Endothelial cell of umbilical vein (primary cell): Measurements from ENCODE around the gene FOLR1. TPM values are rescaled to one million over a fixed set of nuclear protein-coding genes. Genes with fewer than 3 reads are reported as not detected.

Source experiments
- BruUV-seq: library from RNA; stranded (reverse); fragments of 400-500 nt; replicated peaks from 2 replicates; lab custom pipeline; 2021; lab: Mats Ljungman, UMichigan
- CTCF ChIA-PET: fragments of 300-600, 350-600 bp; sonication (Branson Sonifier 250); formaldehyde crosslinking; loops from one replicate; lab custom pipeline; 2021; ENCODE audit warnings: antibody characterized with exemption, inconsistent platforms; lab: Charles Lee
- POLR2A ChIA-PET: fragments of 300-600, 350-600 bp; sonication (Branson Sonifier 250); formaldehyde crosslinking; loops from one replicate; lab custom pipeline; 2021; ENCODE audit warnings: antibody characterized with exemption, inconsistent platforms; lab: Charles Lee
- DNase-seq: peaks from one replicate; pipeline ENCODE4 v3.0.0-alpha.2; 2011; ENCODE audit warnings: low read depth, low spot score
- FAIRE-seq: peaks from 2 replicates; lab custom pipeline; 2011; peaks lifted over from hg19 to GRCh38; lab: Jason Lieb, UNC
- H2AFZ ChIP-seq: 2 replicates; pipeline ENCODE4 v1.6.0; 2012; ENCODE audit warnings: low read depth, low read length, control low read depth, inconsistent platforms
- H3K27ac ChIP-seq: 2 replicates; pipeline ENCODE4 v1.5.1; 2011; ENCODE audit warnings: low read depth, mild to moderate bottlenecking, control low read depth, low read length, moderate library complexity; ENCODE audit not compliant: insufficient read depth
- H3K27me3 ChIP-seq, 2 experiments: 2 replicates each; pipeline versions ENCODE4 v1.6.0 to v1.6.1; 2011; ENCODE audit warnings: low read length in 2 of 2, mixed read lengths in 1 of 2; ENCODE audit not compliant: control insufficient read depth in 2 of 2, insufficient read depth in 2 of 2
- H3K36me3 ChIP-seq, 2 experiments: 2 replicates in 1 of 2; 3 replicates in 1 of 2; pipeline ENCODE4 v1.5.1; 2011; ENCODE audit warnings: low read length in 2 of 2, mild to moderate bottlenecking in 1 of 2, moderate library complexity in 1 of 2; ENCODE audit not compliant: control insufficient read depth in 2 of 2, insufficient read depth in 2 of 2; ENCODE audit errors: extremely low read depth in 1 of 2
- H3K4me1 ChIP-seq: 3 replicates; pipeline ENCODE4 v1.5.1; 2011; ENCODE audit warnings: mild to moderate bottlenecking, low read length; ENCODE audit not compliant: control insufficient read depth, insufficient read depth; ENCODE audit errors: extremely low read depth
- H3K4me2 ChIP-seq: 2 replicates; pipeline ENCODE4 v1.6.1; 2011; ENCODE audit warnings: low read length, control low read depth, mixed read lengths; ENCODE audit not compliant: insufficient read depth
- H3K4me3 ChIP-seq, 3 experiments: fragments of 200-600 bp in 1 of 3; sonication (generic), shearing (Covaris generic) in 1 of 3; replicated peaks in 1 of 3; 2 replicates each; pipeline ENCODE4 v1.5.1; 2011 to 2016; ENCODE audit warnings: control low read depth in 3 of 3, low read length in 3 of 3, mild to moderate bottlenecking in 2 of 3, inconsistent platforms in 1 of 3, low read depth in 1 of 3, moderate library complexity in 1 of 3; ENCODE audit not compliant: insufficient read depth in 1 of 3
- H3K79me2 ChIP-seq: 2 replicates; pipeline ENCODE4 v1.6.0; 2012; ENCODE audit warnings: low read length, inconsistent platforms; ENCODE audit not compliant: control insufficient read depth, insufficient read depth
- H3K9ac ChIP-seq: replicated peaks from 2 replicates; pipeline ENCODE3; 2011; ENCODE audit warnings: low read length, control low read depth; ENCODE audit not compliant: insufficient read depth; ENCODE audit errors: extremely low read depth
- H3K9me1 ChIP-seq: replicated peaks from 3 replicates; pipeline ENCODE4 v1.6.0; 2011; ENCODE audit warnings: mild to moderate bottlenecking, low read length; ENCODE audit not compliant: control insufficient read depth, insufficient read depth; ENCODE audit errors: extremely low read depth
- H3K9me3 ChIP-seq: replicated peaks from 2 replicates; pipeline ENCODE4 v1.5.1; 2012; ENCODE audit warnings: low read length, inconsistent platforms; ENCODE audit not compliant: control insufficient read depth, insufficient read depth
- H4K20me1 ChIP-seq: replicated peaks from 2 replicates; pipeline ENCODE3; 2011; ENCODE audit warnings: mild to moderate bottlenecking, low read length; ENCODE audit not compliant: control insufficient read depth, insufficient read depth; ENCODE audit errors: extremely low read depth
- EZH2 ChIP-seq: IDR thresholded peaks from 2 replicates; pipeline ENCODE4 v1.6.1; 2012; ENCODE audit warnings: borderline replicate concordance, low read depth, mild to moderate bottlenecking, moderate library complexity, low read length, inconsistent platforms; ENCODE audit not compliant: severe bottlenecking
- FOS ChIP-seq: IDR thresholded peaks from 2 replicates; pipeline ENCODE4 v1.6.1; 2011; ENCODE audit warnings: mild to moderate bottlenecking, low read length, moderate library complexity, borderline replicate concordance; ENCODE audit not compliant: insufficient read depth
- GATA2 ChIP-seq: IDR thresholded peaks from 2 replicates; pipeline ENCODE4 v1.7.0; 2011; ENCODE audit warnings: low read depth, mild to moderate bottlenecking, moderate library complexity, mixed read lengths, low read length; ENCODE audit not compliant: insufficient read length, insufficient read depth
- JUN ChIP-seq: IDR thresholded peaks from 2 replicates; pipeline ENCODE4 v1.6.1; 2011; ENCODE audit warnings: borderline replicate concordance, low read depth; ENCODE audit not compliant: insufficient read length, insufficient read depth
- MAX ChIP-seq: IDR thresholded peaks from 2 replicates; pipeline ENCODE4 v1.6.1; 2011; ENCODE audit not compliant: insufficient read depth, insufficient read length
- MYC ChIP-seq: IDR thresholded peaks from one replicate; pipeline ENCODE4 v1.6.1; 2011; ENCODE audit warnings: mild to moderate bottlenecking, low read depth, low read length
- POLR2A ChIP-seq: IDR thresholded peaks from 2 replicates; pipeline ENCODE4 v1.6.1; 2012; ENCODE audit warnings: low read depth, mild to moderate bottlenecking, control low read depth, low read length
- POLR2AphosphoS5 ChIP-seq: IDR thresholded peaks from 2 replicates; pipeline ENCODE4 v1.6.1; 2012; ENCODE audit warnings: low read depth, mild to moderate bottlenecking, control low read depth, low read length, moderate library complexity; ENCODE audit not compliant: insufficient read depth
- dilution Hi-C: fragments of 300-500 bp; cut with MboI; formaldehyde crosslinking; loops from one replicate; pipeline ENCODE4 v1.15.0; 2019; ENCODE audit warnings: low sequenced_read_pairs; ENCODE audit not compliant: extremely low pct_ligation_motif_present
- intact Hi-C: fragments of 100-400 bp; cut with micrococcal nuclease; formaldehyde crosslinking; loops from one replicate; pipeline ENCODE4 v1.10.0; 2022
- polyA plus RNA-seq, 4 experiments: library from polyadenylated mRNA; depleted of rRNA in 3 of 4; stranded (reverse) in 3 of 4; unstranded in 1 of 4; fragments of >200 nt; gene quantifications; 2 replicates each; pipeline versions ENCODE4 v1.2.1 to v1.2.3, GENCODE V29; 2011 to 2012; ENCODE audit warnings: missing spikeins in 1 of 4
- total RNA-seq: library from RNA; stranded (reverse); gene quantifications from 2 replicates; pipeline ENCODE4 v1.2.3, GENCODE V29; 2021
- TF ChIP-seq, protein P1 (sequence below), 2 donors: IDR thresholded peaks; 1 replicate in 1 of 2; 2 replicates in 1 of 2; pipeline ENCODE4 v1.5.1; 2011; ENCODE audit warnings: low read length in 2 of 2, mild to moderate bottlenecking in 2 of 2, moderate library complexity in 2 of 2, control low read depth in 1 of 2, inconsistent platforms in 1 of 2, low read depth in 1 of 2; ENCODE audit not compliant: insufficient read depth in 1 of 2; ENCODE audit errors: extremely low read depth in 1 of 2

The FOLR1 gene
- total and polyA plus RNA-seq, 2 donors (not counting 3 experiments of a cell fraction or from before 2014, with no cell fraction given): not detected

GRCh38 chr11:72240461-72241290, 48.7 kb downstream of the FOLR1 start:
- H3K4me2 ChIP-seq: no peak overlapping the region
- peaks cover 6 to 12% of the 10 kb centered on the region in 2 experiments for H3K36me3 ChIP-seq
- no peak overlapping the region for H3K27ac ChIP-seq
- FAIRE-seq: no peak
- TF ChIP-seq POLR2AphosphoS5 (no peak), EZH2 (peak; percentile 97)
- H2AFZ ChIP-seq: peak overlapping the region; percentile 23
- no peaks in the 10 kb centered on the region for H4K20me1 ChIP-seq
- H3K4me3 ChIP-seq: no peak overlapping the region
- ChIA-PET POLR2A (interaction anchor here (0.5 to 0.7 kb wide), 2 partner anchors 96 to 143 kb away, joined by 4 to 5 read pairs; no protein-coding TSS in a partner anchor), CTCF (interaction anchor here (0.9 to 1.3 kb wide), 3 partner anchors 150 to 190 kb away, joined by 3 to 9 read pairs (median 3); no protein-coding TSS in a partner anchor)
- no peak overlapping the region for H3K9ac ChIP-seq
- no peaks in the 10 kb centered on the region for H3K9me3 ChIP-seq
- intact Hi-C loops (no loop called here), dilution Hi-C loops (no loop called here)
- H3K9me1 ChIP-seq: no peaks in the 10 kb centered on the region
- peaks cover 49 to 63% of the 10 kb centered on the region in 2 experiments for H3K27me3 ChIP-seq
- no peaks in the 10 kb centered on the region for H3K79me2 ChIP-seq
- H3K4me1 ChIP-seq: peaks cover 12% of the 10 kb centered on the region
- DNase-seq: no peak
- BruUV-seq: no TSS peak

GRCh38 chr11:72241291-72241781, 49.4 kb downstream of the FOLR1 start:
- H3K4me1 ChIP-seq: peaks cover 12% of the 10 kb centered on the region
- no peak for TF ChIP-seq EZH2
- no peak for TF ChIP-seq MYC
- TF ChIP-seq, protein P1, sequence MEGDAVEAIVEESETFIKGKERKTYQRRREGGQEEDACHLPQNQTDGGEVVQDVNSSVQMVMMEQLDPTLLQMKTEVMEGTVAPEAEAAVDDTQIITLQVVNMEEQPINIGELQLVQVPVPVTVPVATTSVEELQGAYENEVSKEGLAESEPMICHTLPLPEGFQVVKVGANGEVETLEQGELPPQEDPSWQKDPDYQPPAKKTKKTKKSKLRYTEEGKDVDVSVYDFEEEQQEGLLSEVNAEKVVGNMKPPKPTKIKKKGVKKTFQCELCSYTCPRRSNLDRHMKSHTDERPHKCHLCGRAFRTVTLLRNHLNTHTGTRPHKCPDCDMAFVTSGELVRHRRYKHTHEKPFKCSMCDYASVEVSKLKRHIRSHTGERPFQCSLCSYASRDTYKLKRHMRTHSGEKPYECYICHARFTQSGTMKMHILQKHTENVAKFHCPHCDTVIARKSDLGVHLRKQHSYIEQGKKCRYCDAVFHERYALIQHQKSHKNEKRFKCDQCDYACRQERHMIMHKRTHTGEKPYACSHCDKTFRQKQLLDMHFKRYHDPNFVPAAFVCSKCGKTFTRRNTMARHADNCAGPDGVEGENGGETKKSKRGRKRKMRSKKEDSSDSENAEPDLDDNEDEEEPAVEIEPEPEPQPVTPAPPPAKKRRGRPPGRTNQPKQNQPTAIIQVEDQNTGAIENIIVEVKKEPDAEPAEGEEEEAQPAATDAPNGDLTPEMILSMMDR (IDR thresholded peaks at IDR 0.05; ENCODE audit: extremely low read depth in 1 of 2, insufficient read depth in 1 of 2, low read depth in 1 of 2, low read length in 2 of 2): no peak
- no peak for TF ChIP-seq POLR2AphosphoS5
- TF ChIP-seq POLR2A: no peak
- TF ChIP-seq FOS: no peak
- no peak for TF ChIP-seq GATA2
- TF ChIP-seq MAX: no peak
- TF ChIP-seq JUN: no peak
- peaks cover 56 to 70% of the 10 kb centered on the region in 2 experiments for H3K27me3 ChIP-seq
- dilution Hi-C loops: no loop called here
- H3K4me2 ChIP-seq: no peak overlapping the region
- H3K79me2 ChIP-seq: no peaks in the 10 kb centered on the region
- ChIA-PET CTCF (interaction anchor here (0.9 to 1.3 kb wide), 3 partner anchors 151 to 190 kb away, joined by 3 to 9 read pairs (median 3); no protein-coding TSS in a partner anchor), POLR2A (interaction anchor here (0.5 to 0.7 kb wide), 2 partner anchors 97 to 143 kb away, joined by 4 to 5 read pairs; no protein-coding TSS in a partner anchor)
- H3K9me3 ChIP-seq: no peaks in the 10 kb centered on the region
- H3K27ac ChIP-seq: no peak overlapping the region
- H3K4me3 ChIP-seq: no peak overlapping the region
- BruUV-seq: no TSS peak
- FAIRE-seq (no peak), DNase-seq (no peak)
- H4K20me1 ChIP-seq: no peaks in the 10 kb centered on the region
- H3K9me1 ChIP-seq: no peaks in the 10 kb centered on the region
- no peak overlapping the region for H3K9ac ChIP-seq
- intact Hi-C loops: no loop called here
- H2AFZ ChIP-seq: no peak overlapping the region
- H3K36me3 ChIP-seq: peaks cover 5 to 12% of the 10 kb centered on the region in 2 experiments
